DOHH2 (cell line): Measurements from ENCODE around the gene ANKMY1.
A peak's percentile ranks its signal among the peaks of the same experiment; 100 is the strongest.

ENCODE experiments used
- H3F3A ChIP-seq: fragments of 200-600 bp; sonication (generic), shearing (Covaris generic); 2 replicates; pipeline ENCODE4 v1.6.0; 2016; ENCODE audit warnings: antibody characterized with exemption, mild to moderate bottlenecking; ENCODE audit not compliant: control insufficient read depth, insufficient read depth
- H3K27ac ChIP-seq: fragments of 200-600 bp; sonication (generic); 2 replicates; pipeline ENCODE4 v1.5.1; 2014; ENCODE audit warnings: low read depth, mild to moderate bottlenecking, low read length, moderate library complexity
- H3K27me3 ChIP-seq: fragments of 200-600 bp; sonication (generic); 2 replicates; pipeline ENCODE4 v1.6.1; 2014; ENCODE audit warnings: mild to moderate bottlenecking, low read length, mixed read lengths; ENCODE audit not compliant: control insufficient read depth
- H3K36me3 ChIP-seq: fragments of 200-600 bp; sonication (generic); 2 replicates; pipeline ENCODE4 v1.6.1; 2014; ENCODE audit warnings: mild to moderate bottlenecking, low read length, moderate library complexity, mixed read lengths; ENCODE audit not compliant: control insufficient read depth
- H3K4me1 ChIP-seq: fragments of 200-600 bp; sonication (generic); 2 replicates; pipeline ENCODE4 v1.6.1; 2014; ENCODE audit warnings: mild to moderate bottlenecking, low read length, mixed read lengths; ENCODE audit not compliant: control insufficient read depth
- H3K4me2 ChIP-seq: fragments of 200-600 bp; sonication (generic); 2 replicates; pipeline ENCODE4 v1.6.0; 2014; ENCODE audit warnings: mild to moderate bottlenecking, low read length, moderate library complexity
- H3K4me3 ChIP-seq: fragments of 200-600 bp; sonication (generic); 2 replicates; pipeline ENCODE4 v1.5.1; 2014; ENCODE audit warnings: mild to moderate bottlenecking, low read length, mixed read lengths
- H3K79me2 ChIP-seq: fragments of 200-600 bp; sonication (generic); 2 replicates; pipeline ENCODE4 v1.6.1; 2014; ENCODE audit warnings: mild to moderate bottlenecking, low read length, mixed read lengths; ENCODE audit not compliant: control insufficient read depth
- H3K9me2 ChIP-seq: fragments of 200-600 bp; sonication (generic); replicated peaks from 2 replicates; pipeline ENCODE4 v1.6.1; 2014; ENCODE audit warnings: mild to moderate bottlenecking, low read length, mixed read lengths; ENCODE audit not compliant: control insufficient read depth
- H3K9me3 ChIP-seq: fragments of 200-600 bp; sonication (generic); 2 replicates; pipeline ENCODE4 v1.6.1; 2014; ENCODE audit warnings: antibody characterized with exemption, low read length, mixed read lengths; ENCODE audit not compliant: control insufficient read depth, insufficient read depth
- H4K20me1 ChIP-seq: fragments of 200-600 bp; sonication (generic); 2 replicates; pipeline ENCODE4 v1.6.0; 2014; ENCODE audit warnings: low read depth, mild to moderate bottlenecking, antibody characterized with exemption, low read length, moderate library complexity; ENCODE audit not compliant: control insufficient read depth, insufficient read depth
- CTCF ChIP-seq: fragments of 200-600 bp; sonication (generic); IDR thresholded peaks from one replicate; pipeline ENCODE4 v1.5.1; 2014; ENCODE audit warnings: antibody characterized with exemption, mild to moderate bottlenecking, low read depth, low read length; ENCODE audit not compliant: poor library complexity, severe bottlenecking
- EZH2phosphoT487 ChIP-seq: fragments of 200-600 bp; sonication (generic); IDR thresholded peaks from 2 replicates; pipeline ENCODE4 v1.6.1; 2017; ENCODE audit warnings: borderline replicate concordance, mild to moderate bottlenecking, antibody characterized with exemption, low read length, moderate library complexity, mixed read lengths

Gene ANKMY1

GRCh38 chr2:240439698-240440151 is 118.1 kb downstream of the ANKMY1 start:
- Histone ChIP-seq H4K20me1 (no peaks in the 10 kb centered on the region), H3K4me2 (no peak overlapping the region), H3K4me1 (peaks cover 3% of the 10 kb centered on the region), H3F3A (no peaks in the 10 kb centered on the region), H3K36me3 (no peaks in the 10 kb centered on the region), H3K9me3 (no peaks in the 10 kb centered on the region), H3K27ac (no peak overlapping the region), H3K9me2 (no peaks in the 10 kb centered on the region), H3K79me2 (no peaks in the 10 kb centered on the region), H3K4me3 (no peak overlapping the region), H3K27me3 (peaks cover 24% of the 10 kb centered on the region)
- TF ChIP-seq EZH2phosphoT487: no peak
- TF ChIP-seq CTCF: no peak

- no peaks in the 10 kb centered on the region for H4K20me1 ChIP-seq
- H3K27ac ChIP-seq: no peak overlapping the region
- no peaks in the 10 kb centered on the region for H3K36me3 ChIP-seq
Observed at GRCh38 chr2:240438810-240439697, 118.7 kb downstream of the ANKMY1 start.

GRCh38 chr2:240437861-240438809 is 119.7 kb downstream of the ANKMY1 start:
- Histone ChIP-seq H4K20me1 (no peaks in the 10 kb centered on the region), H3K36me3 (no peaks in the 10 kb centered on the region), H3K27ac (no peak overlapping the region), H3K79me2 (no peaks in the 10 kb centered on the region), H3K9me2 (no peaks in the 10 kb centered on the region), H3K4me3 (no peak overlapping the region), H3K4me1 (peaks cover 7% of the 10 kb centered on the region), H3K27me3 (peaks cover 28% of the 10 kb centered on the region), H3F3A (no peaks in the 10 kb centered on the region), H3K4me2 (no peak overlapping the region), H3K9me3 (no peaks in the 10 kb centered on the region)
- TF ChIP-seq EZH2phosphoT487: no peak
- peak; percentile 95 for TF ChIP-seq CTCF

More at GRCh38 chr2:240438810-240439697, 118.7 kb downstream of the ANKMY1 start:
- Histone ChIP-seq H3K4me3 (no peak overlapping the region), H3F3A (no peaks in the 10 kb centered on the region), H3K27me3 (peaks cover 28% of the 10 kb centered on the region), H3K9me3 (no peaks in the 10 kb centered on the region), H3K4me2 (no peak overlapping the region), H3K9me2 (no peaks in the 10 kb centered on the region), H3K4me1 (peaks cover 7% of the 10 kb centered on the region), H3K79me2 (no peaks in the 10 kb centered on the region)
- TF ChIP-seq EZH2phosphoT487 (no peak), CTCF (no peak)
